GM23248 (cell line): ENCODE results near the gene TMEM178B.

Experiments
- EZH2 ChIP-seq: fragments of 200-600 bp; sonication (generic); IDR thresholded peaks from 2 replicates; pipeline ENCODE4 v1.6.1; 2018; ENCODE audit warnings: antibody characterized with exemption, mild to moderate bottlenecking; ENCODE audit not compliant: insufficient read depth, poor library complexity, severe bottlenecking
- EZH2phosphoT487 ChIP-seq: fragments of 200-600 bp; sonication (generic); IDR thresholded peaks from 2 replicates; pipeline ENCODE4 v1.6.1; 2018; ENCODE audit warnings: antibody characterized with exemption, moderate library complexity, mild to moderate bottlenecking, low read depth; ENCODE audit not compliant: insufficient read depth

DNA sequence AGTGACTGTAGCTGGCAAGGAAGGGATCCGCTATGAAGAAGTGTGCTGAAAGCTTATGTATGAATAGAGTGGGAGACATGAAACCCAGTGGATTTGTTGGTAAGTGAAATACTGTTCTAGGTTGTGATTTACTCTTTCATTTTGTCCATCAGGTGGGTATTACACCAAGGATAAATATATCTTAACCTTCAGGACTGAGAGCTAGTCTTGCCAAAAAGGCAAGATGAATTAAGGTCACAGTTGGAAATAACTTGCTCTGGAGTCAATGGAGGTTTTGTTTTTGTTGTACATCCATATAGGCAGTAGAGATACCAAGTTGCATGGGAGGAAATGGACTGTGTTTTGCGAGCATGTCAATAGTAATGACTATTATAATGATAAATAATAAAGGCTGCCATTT, 190.6 kb downstream of the TMEM178B start:
- no peak for TF ChIP-seq EZH2phosphoT487
- TF ChIP-seq EZH2 = no peak
